Muscle of leg (tissue), 11 donors: Measurements from ENCODE around the gene DDIT4. TPM values are rescaled to one million over a fixed set of nuclear protein-coding genes. Genes with fewer than 3 reads are reported as not detected.
A peak's percentile ranks its signal among the peaks of the same experiment; 100 is the strongest.

Source experiments
- DNase-seq: peaks from one replicate; pipeline ENCODE4 v3.0.0; 2013
- H3K27ac ChIP-seq: one replicate; pipeline ENCODE4 v1.5.1; 2013; ENCODE audit warnings: mild to moderate bottlenecking, low read length, control low read depth
- H3K27me3 ChIP-seq: one replicate; pipeline ENCODE4 v1.6.1; 2013; ENCODE audit warnings: low read length; ENCODE audit not compliant: control insufficient read depth, insufficient read depth
- H3K36me3 ChIP-seq: one replicate; pipeline ENCODE4 v1.6.1; 2013; ENCODE audit warnings: low read length; ENCODE audit not compliant: control insufficient read depth, insufficient read depth
- H3K4me1 ChIP-seq: one replicate; pipeline ENCODE4 v1.6.1; 2013; ENCODE audit warnings: low read length; ENCODE audit not compliant: control insufficient read depth, insufficient read depth
- H3K4me3 ChIP-seq: one replicate; pipeline ENCODE4 v1.5.1; 2013; ENCODE audit warnings: low read length, control low read depth
- H3K9me3 ChIP-seq: replicated peaks from 2 replicates; pipeline ENCODE4 v1.6.1; 2013; ENCODE audit warnings: low read depth, low read length; ENCODE audit not compliant: control insufficient read depth
- WGBS: methylation state at CpG from one replicate; pipeline ENCODE4 v1.1.5; 2013; ENCODE audit warnings: missing lambda C conversion rate; ENCODE audit not compliant: insufficient coverage; 5-methylcytosine and 5-hydroxymethylcytosine counted together
- polyA plus RNA-seq, 8 donors: library from polyadenylated mRNA; unstranded; fragments of 120-200 nt; gene quantifications; one replicate each; pipeline versions ENCODE4 v1.2.1 to v1.2.3, GENCODE V29; 2013; ENCODE audit warnings: inconsistent platforms in 1 of 8, low replicate concordance in 1 of 8; ENCODE audit not compliant: insufficient read length in 8 of 8, insufficient read depth in 1 of 8
- total RNA-seq: library from RNA; stranded (reverse); fragments of 120-200 nt; gene quantifications from one replicate; pipeline ENCODE4 v1.2.4, GENCODE V29; 2013

The DDIT4 gene
- total and polyA plus RNA-seq, 9 donors: 67.2 to 99.8 (median 72.2) TPM

DNA sequence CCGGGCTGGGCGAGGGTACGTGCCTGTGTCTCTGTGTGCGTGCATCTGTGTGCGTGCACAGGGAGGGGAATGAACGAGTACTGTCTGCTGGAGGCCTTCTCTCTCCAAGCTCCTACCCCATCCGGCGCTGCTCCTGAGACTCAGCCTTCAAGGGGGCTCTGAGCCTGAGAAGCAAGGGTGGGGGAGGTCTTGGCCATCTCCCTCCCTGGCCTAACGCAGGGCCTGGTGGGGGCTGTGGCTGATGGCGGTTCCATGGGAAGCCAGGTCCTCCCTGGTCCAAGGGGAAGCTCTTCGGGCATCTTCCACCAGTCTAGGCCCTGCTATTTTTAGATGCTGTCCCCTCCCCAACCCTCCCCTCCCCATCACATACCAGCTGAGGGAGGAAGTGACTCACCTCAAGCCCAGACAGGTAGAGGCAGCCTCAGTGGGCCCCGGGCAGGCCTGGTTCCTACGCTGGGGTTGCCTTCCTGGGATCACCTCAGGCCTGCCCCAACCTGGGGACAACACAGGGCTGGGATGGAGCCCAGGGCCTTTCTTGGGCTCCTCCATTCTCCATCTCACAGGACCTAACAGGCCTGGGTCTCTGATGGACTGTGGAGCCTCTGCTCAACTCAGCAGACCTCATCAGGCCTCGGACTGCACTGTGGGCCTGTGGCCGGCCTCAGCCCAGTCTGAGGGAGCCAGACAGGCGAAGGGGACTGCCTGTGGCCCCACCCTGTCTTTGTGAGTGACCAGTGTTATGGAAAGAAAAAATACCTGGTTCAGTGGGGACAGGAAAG, 48.7 kb downstream of the DDIT4 start:
- no peak for DNase-seq
- WGBS: 93% methylated on average over 4 of the region's 16 CpGs
- H3K27me3 ChIP-seq: no peaks in the 10 kb centered on the region
- no peaks in the 10 kb centered on the region for H3K9me3 ChIP-seq
- H3K27ac ChIP-seq: no peak overlapping the region
- H3K4me1 ChIP-seq: peaks cover 81% of the 10 kb centered on the region
- no peak overlapping the region for H3K4me3 ChIP-seq
- H3K36me3 ChIP-seq: no peaks in the 10 kb centered on the region

DNA sequence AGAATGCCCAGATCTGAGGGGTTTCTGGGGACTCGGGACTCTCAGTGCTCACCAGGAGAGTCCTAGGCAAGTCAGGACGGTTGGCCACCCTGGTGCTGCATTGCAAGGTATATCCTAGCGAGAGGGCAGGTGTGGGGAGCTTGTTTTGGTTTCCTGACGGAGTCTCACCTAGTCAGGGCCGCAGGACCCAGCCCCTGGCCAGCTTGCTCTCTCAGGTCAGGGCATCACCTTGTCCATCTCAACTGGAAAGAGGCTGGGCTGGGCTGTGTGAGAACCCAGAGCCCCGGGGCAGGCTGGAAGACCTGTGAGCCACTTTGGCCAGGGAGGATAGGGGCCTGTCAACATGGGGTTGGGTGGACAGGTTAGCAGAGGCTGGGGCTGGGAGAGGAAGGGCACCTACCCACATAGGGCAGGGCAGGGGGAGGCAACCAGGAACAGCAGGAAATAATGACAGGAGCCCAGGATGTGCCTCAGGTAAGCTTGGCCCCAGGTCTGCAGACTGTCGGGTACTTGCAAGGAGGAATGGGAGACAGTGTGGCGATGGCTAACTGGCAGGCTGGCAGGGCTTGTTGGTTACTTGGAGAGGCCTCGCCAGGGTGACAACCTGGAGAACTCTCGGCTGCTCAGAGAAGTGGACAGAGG, 49.5 kb downstream of the DDIT4 start:
- no peaks in the 10 kb centered on the region for H3K36me3 ChIP-seq
- H3K27ac ChIP-seq: peak overlapping the region; percentile 1
- H3K4me3 ChIP-seq: no peak overlapping the region
- WGBS: 98% methylated on average over 8 of the region's 10 CpGs
- H3K9me3 ChIP-seq: no peaks in the 10 kb centered on the region
- peaks cover 87% of the 10 kb centered on the region for H3K4me1 ChIP-seq
- no peak for DNase-seq
- H3K27me3 ChIP-seq: no peaks in the 10 kb centered on the region

DNA sequence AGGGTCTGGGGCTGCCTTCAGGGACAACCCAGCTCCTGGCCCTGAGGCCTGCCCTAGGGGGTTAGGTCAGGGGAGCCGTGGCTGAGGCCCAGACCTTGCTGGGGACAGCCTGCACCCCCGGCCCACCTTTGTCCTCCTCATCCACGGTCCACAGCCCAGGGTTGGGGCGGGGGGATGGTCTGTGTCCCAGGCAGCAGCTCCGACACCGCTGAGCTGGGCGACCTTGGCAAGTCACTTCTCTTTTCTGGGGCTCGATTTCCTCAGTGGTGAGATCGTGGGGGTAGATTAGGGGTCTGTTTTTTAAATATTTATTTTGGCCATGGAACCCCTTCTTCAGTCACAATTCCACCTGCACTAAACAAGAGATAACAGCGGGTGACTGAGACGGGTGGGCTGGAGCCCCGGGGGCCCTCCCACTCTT, 50.1 kb downstream of the DDIT4 start:
- DNase-seq: no peak
- 82% methylated on average over 9 of the region's 12 CpGs for WGBS
- no peak overlapping the region for H3K4me3 ChIP-seq
- peak overlapping the region; percentile 1 for H3K27ac ChIP-seq
- no peaks in the 10 kb centered on the region for H3K27me3 ChIP-seq
- no peaks in the 10 kb centered on the region for H3K36me3 ChIP-seq
- H3K4me1 ChIP-seq: peaks cover 91% of the 10 kb centered on the region
- H3K9me3 ChIP-seq: no peaks in the 10 kb centered on the region

Other genes with a start within 250 kb of the DDIT4 start
- 3.7 TPM for gene SPOCK2, start 185.4 kb upstream of the DDIT4 start, total RNA-seq
- 1 to 10 TPM; 3.6 to 6.2 (median 4.1) TPM for gene SPOCK2, start 185.4 kb upstream of the DDIT4 start, polyA plus RNA-seq
- gene ANAPC16, start 57.9 kb upstream of the DDIT4 start, total RNA-seq: 103 TPM
- 100 to 1,000 TPM; 110 to 139 (median 118) TPM for gene ANAPC16, start 57.9 kb upstream of the DDIT4 start, polyA plus RNA-seq
- 16.2 TPM for gene ASCC1, start 57.6 kb upstream of the DDIT4 start, total RNA-seq
- gene ASCC1, start 57.6 kb upstream of the DDIT4 start, polyA plus RNA-seq: 10 to 100 TPM; 22.6 to 33.0 (median 25.6) TPM
- 19.6 TPM for gene DNAJB12, start 81.0 kb downstream of the DDIT4 start, total RNA-seq
- 10 to 100 TPM; 20.6 to 25.1 (median 22.8) TPM for gene DNAJB12, start 81.0 kb downstream of the DDIT4 start, polyA plus RNA-seq